Measurements from ENCODE around the gene ATP2B2. TPM values are rescaled to one million over a fixed set of nuclear protein-coding genes. Genes with fewer than 3 reads are reported as not detected.

The ATP2B2 gene
- total and polyA plus RNA-seq, 7 donors: 0.08 to 6.5 (median 0.77) TPM

DNA sequence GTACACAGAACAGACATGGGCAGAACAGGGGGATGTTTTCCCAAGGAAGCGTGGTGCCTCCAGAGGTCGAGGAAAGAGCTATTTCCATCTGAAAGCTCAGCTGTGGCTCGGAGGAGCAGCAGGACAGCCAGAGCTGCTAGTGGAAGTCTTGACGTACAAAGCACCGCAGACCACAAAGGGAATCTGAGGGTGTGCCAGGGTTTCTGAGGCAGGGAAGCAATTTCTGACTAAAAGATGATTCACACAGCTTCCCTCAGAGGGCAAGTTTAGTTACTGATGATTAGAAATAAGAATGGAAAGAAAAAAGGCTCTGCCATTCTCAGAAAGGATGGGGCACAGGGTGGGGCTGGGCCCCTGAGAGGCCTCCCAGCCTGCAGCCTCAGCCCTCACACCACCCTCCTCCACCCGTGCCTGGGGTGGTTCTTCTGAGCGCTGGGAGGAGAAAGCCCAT lies 138.7 kb downstream of the ATP2B2 start:
- ATAC-seq (peak in 1 of 4 donors; percentile 59), DNase-seq (peak in 1 of 2 donors; percentile 40)
- intact Hi-C loops (cut with DNase I): no loop called here
- H3K4me1 ChIP-seq: no peaks in the 10 kb centered on the region
- H3K9me3 ChIP-seq: no peaks in the 10 kb centered on the region
- WGBS, 3 donors: 46 to 63% (median 56%) methylated on average over 7 of the region's 7 CpGs
- H3K27ac ChIP-seq: no peak overlapping the region
- no peaks in the 10 kb centered on the region for H3K27me3 ChIP-seq (ENCODE audit: insufficient read depth in 3 of 3, low read length in 2 of 3)
- H3K36me3 ChIP-seq (ENCODE audit: insufficient read depth in 1 of 2, low read depth in 1 of 2): peaks cover 0 to 6% of the 10 kb centered on the region in 2 donors
- no peak overlapping the region for H3K4me3 ChIP-seq
- TF ChIP-seq, protein P1, sequence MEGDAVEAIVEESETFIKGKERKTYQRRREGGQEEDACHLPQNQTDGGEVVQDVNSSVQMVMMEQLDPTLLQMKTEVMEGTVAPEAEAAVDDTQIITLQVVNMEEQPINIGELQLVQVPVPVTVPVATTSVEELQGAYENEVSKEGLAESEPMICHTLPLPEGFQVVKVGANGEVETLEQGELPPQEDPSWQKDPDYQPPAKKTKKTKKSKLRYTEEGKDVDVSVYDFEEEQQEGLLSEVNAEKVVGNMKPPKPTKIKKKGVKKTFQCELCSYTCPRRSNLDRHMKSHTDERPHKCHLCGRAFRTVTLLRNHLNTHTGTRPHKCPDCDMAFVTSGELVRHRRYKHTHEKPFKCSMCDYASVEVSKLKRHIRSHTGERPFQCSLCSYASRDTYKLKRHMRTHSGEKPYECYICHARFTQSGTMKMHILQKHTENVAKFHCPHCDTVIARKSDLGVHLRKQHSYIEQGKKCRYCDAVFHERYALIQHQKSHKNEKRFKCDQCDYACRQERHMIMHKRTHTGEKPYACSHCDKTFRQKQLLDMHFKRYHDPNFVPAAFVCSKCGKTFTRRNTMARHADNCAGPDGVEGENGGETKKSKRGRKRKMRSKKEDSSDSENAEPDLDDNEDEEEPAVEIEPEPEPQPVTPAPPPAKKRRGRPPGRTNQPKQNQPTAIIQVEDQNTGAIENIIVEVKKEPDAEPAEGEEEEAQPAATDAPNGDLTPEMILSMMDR (IDR thresholded peaks at IDR 0.05): no peak

DNA sequence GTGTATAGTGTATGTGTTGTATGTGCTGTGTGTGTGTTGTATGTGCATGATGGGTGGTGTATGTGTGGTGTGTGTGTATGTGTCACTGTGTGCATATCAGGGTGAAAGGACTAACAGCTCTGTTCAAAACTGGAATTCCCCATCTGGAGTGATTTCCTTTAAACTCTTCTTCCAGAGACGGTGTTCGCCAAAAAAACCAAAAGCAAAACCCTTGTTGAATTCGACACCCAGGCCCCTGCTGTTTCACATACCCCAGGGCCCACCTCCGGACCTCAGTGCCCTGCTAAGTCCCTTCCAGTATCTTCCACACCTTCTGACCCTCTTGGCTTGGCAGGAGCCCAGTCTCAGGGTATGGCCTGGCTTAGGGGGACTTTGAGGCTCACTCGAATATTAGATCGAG lies 139.6 kb downstream of the ATP2B2 start:
- TF ChIP-seq, protein P1 (IDR thresholded peaks at IDR 0.05): no peak
- H3K27me3 ChIP-seq (ENCODE audit: insufficient read depth in 3 of 3, low read length in 2 of 3): no peaks in the 10 kb centered on the region
- peaks cover 0 to under 1% of the 10 kb centered on the region in 2 donors for H3K36me3 ChIP-seq (ENCODE audit: insufficient read depth in 1 of 2, low read depth in 1 of 2)
- no peak overlapping the region for H3K27ac ChIP-seq
- DNase-seq (peak in 1 of 2 donors; percentile 28), ATAC-seq (no peak)
- H3K9me3 ChIP-seq: no peaks in the 10 kb centered on the region
- no peak overlapping the region for H3K4me3 ChIP-seq
- intact Hi-C loops (cut with DNase I): no loop called here
- H3K4me1 ChIP-seq: no peaks in the 10 kb centered on the region
- 57 to 61% (median 59%) methylated on average over 6 of the region's 6 CpGs for WGBS, 3 donors

DNA sequence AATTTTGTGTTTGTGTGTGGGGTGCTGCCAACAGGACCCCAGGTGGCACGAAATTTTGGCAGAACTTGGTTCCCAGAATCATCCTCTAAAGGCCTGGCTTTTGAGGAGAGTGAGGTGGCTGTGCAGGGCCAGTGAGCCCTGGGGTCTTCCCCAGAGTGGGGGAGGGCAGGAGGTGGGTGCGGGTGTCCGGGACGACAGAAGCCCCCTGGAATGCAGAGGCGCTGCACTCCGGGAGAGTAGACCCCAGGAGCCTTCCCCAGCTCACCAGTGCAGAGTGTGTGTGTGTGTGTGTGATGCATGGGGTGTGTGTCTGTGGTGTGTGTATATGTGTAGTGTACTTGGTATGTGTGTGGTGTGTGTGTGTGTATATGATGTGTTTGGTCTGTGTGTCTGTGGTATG lies 140.1 kb downstream of the ATP2B2 start:
- TF ChIP-seq, protein P1 (IDR thresholded peaks at IDR 0.05): no peak
- H3K9me3 ChIP-seq: no peaks in the 10 kb centered on the region
- ATAC-seq: no peak
- H3K4me1 ChIP-seq: no peaks in the 10 kb centered on the region
- H3K27ac ChIP-seq: no peak overlapping the region
- WGBS, 3 donors: 65 to 75% (median 72%) methylated on average over 3 to 6 of the region's 6 CpGs
- no peak overlapping the region for H3K4me3 ChIP-seq
- no peak for DNase-seq
- intact Hi-C loops (cut with DNase I): no loop called here
- no peaks in the 10 kb centered on the region for H3K36me3 ChIP-seq (ENCODE audit: insufficient read depth in 1 of 2, low read depth in 1 of 2)
- H3K27me3 ChIP-seq (ENCODE audit: insufficient read depth in 3 of 3, low read length in 2 of 3): no peaks in the 10 kb centered on the region

DNA sequence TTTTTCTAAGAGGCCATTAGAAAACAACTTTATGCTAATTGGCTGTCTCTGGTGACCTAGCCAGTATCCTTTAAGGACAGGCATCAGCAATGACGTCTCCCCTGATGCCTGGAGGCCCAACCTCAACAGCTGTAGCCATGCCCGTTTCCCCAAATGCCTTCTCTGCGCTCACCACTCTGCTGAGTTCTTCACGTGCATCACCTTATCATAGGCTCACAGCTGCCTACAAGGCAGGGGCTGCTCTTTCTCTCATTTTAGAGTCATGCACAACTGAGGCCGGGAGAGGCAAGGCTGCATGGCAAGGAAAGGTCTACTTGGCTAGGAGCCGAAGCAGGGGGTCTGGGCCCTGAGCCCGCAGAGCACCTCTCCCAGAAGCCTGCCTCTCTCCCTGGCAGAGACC lies 140.6 kb downstream of the ATP2B2 start:
- Histone ChIP-seq H3K36me3 (ENCODE audit: insufficient read depth in 1 of 2, low read depth in 1 of 2) (no peaks in the 10 kb centered on the region), H3K4me3 (no peak overlapping the region), H3K27me3 (ENCODE audit: insufficient read depth in 3 of 3, low read length in 2 of 3) (no peaks in the 10 kb centered on the region), H3K9me3 (no peaks in the 10 kb centered on the region), H3K27ac (no peak overlapping the region), H3K4me1 (no peaks in the 10 kb centered on the region)
- intact Hi-C loops (cut with DNase I): no loop called here
- ATAC-seq (no peak), DNase-seq (no peak)
- 67 to 78% (median 75%) methylated on average over 7 of the region's 7 CpGs for WGBS, 3 donors
- TF ChIP-seq, protein P1 (IDR thresholded peaks at IDR 0.05): no peak

DNA sequence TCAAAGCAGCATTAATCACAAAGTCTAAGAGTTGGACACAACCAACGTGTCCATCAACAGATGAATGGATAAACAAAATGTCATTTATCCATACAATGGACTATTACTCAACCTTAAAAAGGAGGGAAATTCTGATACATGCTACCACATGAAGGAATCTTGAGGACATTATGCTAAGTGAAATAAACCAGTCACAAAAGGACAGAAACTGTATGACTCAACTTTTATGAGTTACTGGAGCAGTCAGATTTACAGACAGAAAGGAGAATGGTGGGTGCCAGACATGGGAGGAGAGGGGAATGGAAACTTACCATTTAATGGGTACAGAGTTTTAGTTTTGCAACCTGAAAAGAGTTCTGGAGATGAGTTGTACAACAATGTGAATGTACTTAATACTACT lies 141.5 kb downstream of the ATP2B2 start:
- ATAC-seq: no peak
- no peaks in the 10 kb centered on the region for H3K9me3 ChIP-seq
- TF ChIP-seq, protein P1 (IDR thresholded peaks at IDR 0.05): no peak
- no peaks in the 10 kb centered on the region for H3K4me1 ChIP-seq
- no peaks in the 10 kb centered on the region for H3K27me3 ChIP-seq (ENCODE audit: insufficient read depth in 3 of 3, low read length in 2 of 3)
- intact Hi-C loops (cut with DNase I): no loop called here
- no peak overlapping the region for H3K27ac ChIP-seq
- H3K4me3 ChIP-seq: no peak overlapping the region
- DNase-seq: no peak
- no peaks in the 10 kb centered on the region for H3K36me3 ChIP-seq (ENCODE audit: insufficient read depth in 1 of 2, low read depth in 1 of 2)
- 70 to 94% (median 87%) methylated on average over 1 of the region's 1 CpG for WGBS, 3 donors

All from psoas muscle (tissue), 8 donors.